Measurements from ENCODE around the gene ADAMTS17.

The ADAMTS17 gene

GRCh38 chr15:100252779-100253417, 88.9 kb downstream of the ADAMTS17 start:
- DNase-seq (ENCODE audit: low spot score) (no peak), FAIRE-seq (no peak)

GRCh38 chr15:100252359-100252758, 89.4 kb downstream of the ADAMTS17 start:
- FAIRE-seq (no peak), DNase-seq (ENCODE audit: low spot score) (no peak)

- no peak for FAIRE-seq
- DNase-seq (ENCODE audit: low spot score) = no peak
Observed at GRCh38 chr15:100250176-100250800, 91.5 kb downstream of the ADAMTS17 start.

GRCh38 chr15:100249096-100249815, 92.5 kb downstream of the ADAMTS17 start:
- FAIRE-seq (no peak), DNase-seq (ENCODE audit: low spot score) (no peak)

GRCh38 chr15:100248236-100248635, 93.5 kb downstream of the ADAMTS17 start:
- no peak for DNase-seq (ENCODE audit: low spot score)
- FAIRE-seq = no peak

GRCh38 chr15:100247228-100248225, 94.2 kb downstream of the ADAMTS17 start:
- DNase-seq (ENCODE audit: low spot score) (no peak), FAIRE-seq (no peak)

GRCh38 chr15:100245855-100246254, 95.9 kb downstream of the ADAMTS17 start:
- no peak for FAIRE-seq

GRCh38 chr15:100245487-100245820, 96.3 kb downstream of the ADAMTS17 start:
- FAIRE-seq (no peak), DNase-seq (ENCODE audit: low spot score) (no peak)

More at GRCh38 chr15:100245855-100246254, 95.9 kb downstream of the ADAMTS17 start:
- DNase-seq (ENCODE audit: low spot score) = no peak

GRCh38 chr15:100244796-100245486, 96.8 kb downstream of the ADAMTS17 start:
- no peak for DNase-seq (ENCODE audit: low spot score)
- no peak for FAIRE-seq

GRCh38 chr15:100242989-100243388, 98.8 kb downstream of the ADAMTS17 start:
- DNase-seq (ENCODE audit: low spot score) (no peak), FAIRE-seq (no peak)

- FAIRE-seq (peak; percentile 38), DNase-seq (ENCODE audit: low spot score) (peak; percentile 87)
Observed at GRCh38 chr15:100241572-100242482, 99.9 kb downstream of the ADAMTS17 start.

GRCh38 chr15:100236981-100237720, 104.6 kb downstream of the ADAMTS17 start:
- no peak for DNase-seq (ENCODE audit: low spot score)
- FAIRE-seq = no peak

- DNase-seq (ENCODE audit: low spot score) = no peak
- no peak for FAIRE-seq
Observed at GRCh38 chr15:100235030-100235617, 106.7 kb downstream of the ADAMTS17 start.

- no peak for FAIRE-seq
Observed at GRCh38 chr15:100234158-100235029, 107.4 kb downstream of the ADAMTS17 start.

GRCh38 chr15:100230784-100231183, 111.0 kb downstream of the ADAMTS17 start:
- no peak for FAIRE-seq

More at GRCh38 chr15:100234158-100235029, 107.4 kb downstream of the ADAMTS17 start:
- DNase-seq (ENCODE audit: low spot score) = no peak

GRCh38 chr15:100229181-100230163, 112.3 kb downstream of the ADAMTS17 start:
- FAIRE-seq = no peak
- DNase-seq (ENCODE audit: low spot score) = no peak

More at GRCh38 chr15:100230784-100231183, 111.0 kb downstream of the ADAMTS17 start:
- DNase-seq (ENCODE audit: low spot score) = no peak

All from RCC 7860 (cell line).